Thymus (tissue), 11 donors: Measurements from ENCODE around the gene KRT31. TPM values are rescaled to one million over a fixed set of nuclear protein-coding genes. Genes with fewer than 3 reads are reported as not detected.
"Not testable (repeated sequence)": the region's sequence is repeated elsewhere in the genome, so short reads cannot be mapped to it uniquely, and the experiment has no call there.

Source experiments
- DNase-seq, 9 donors: peaks; one replicate each; pipeline ENCODE4 v3.0.0-alpha.2; 2013; ENCODE audit warnings: low spot score in 9 of 9, low read depth in 6 of 9, missing footprints in 1 of 9
- H3K27ac ChIP-seq, 2 donors: one replicate each; pipeline ENCODE4 v1.5.1; 2013; ENCODE audit warnings: control low read depth in 1 of 2, low read depth in 1 of 2, low read length in 1 of 2, mild to moderate bottlenecking in 1 of 2, moderate library complexity in 1 of 2
- H3K27me3 ChIP-seq, 2 donors: one replicate each; pipeline ENCODE4 v1.5.1; 2013; ENCODE audit warnings: low read length in 1 of 2; ENCODE audit not compliant: control insufficient read depth in 2 of 2, insufficient read depth in 1 of 2
- H3K36me3 ChIP-seq, 2 donors: one replicate each; pipeline ENCODE4 v1.5.1; 2013; ENCODE audit warnings: low read length in 1 of 2, mild to moderate bottlenecking in 1 of 2, moderate library complexity in 1 of 2; ENCODE audit not compliant: control insufficient read depth in 2 of 2, insufficient read depth in 2 of 2
- H3K4me1 ChIP-seq, 2 donors: one replicate each; pipeline ENCODE4 v1.5.1; 2013; ENCODE audit warnings: low read length in 2 of 2; ENCODE audit not compliant: control insufficient read depth in 2 of 2, insufficient read depth in 2 of 2
- H3K4me3 ChIP-seq, 2 donors: one replicate each; pipeline ENCODE4 v1.5.1; 2013; ENCODE audit warnings: low read length in 2 of 2, control low read depth in 1 of 2, mild to moderate bottlenecking in 1 of 2
- H3K9me3 ChIP-seq, 2 donors: one replicate each; pipeline ENCODE4 v1.5.1; 2013; ENCODE audit warnings: low read length in 1 of 2, mild to moderate bottlenecking in 1 of 2; ENCODE audit not compliant: control insufficient read depth in 2 of 2, insufficient read depth in 1 of 2
- WGBS: extraction: QIAGEN DNeasy Blood & Tissue Kit; methylation state at CpG from one replicate; pipeline ENCODE4 v1.1.7; 2013; 5-methylcytosine and 5-hydroxymethylcytosine counted together
- polyA plus RNA-seq: library from polyadenylated mRNA; stranded (reverse); fragments of 200-250 nt; gene quantifications from one replicate; pipeline ENCODE4 v1.2.3, GENCODE V29; 2013
- total RNA-seq: library from RNA; stranded (reverse); fragments of 120-200 nt; gene quantifications from one replicate; pipeline ENCODE4 v1.2.4, GENCODE V29; 2013
- donor health status: healthy.

KRT31 gene
- total and polyA plus RNA-seq, 2 donors: 1.9 to 6.4 TPM

DNA sequence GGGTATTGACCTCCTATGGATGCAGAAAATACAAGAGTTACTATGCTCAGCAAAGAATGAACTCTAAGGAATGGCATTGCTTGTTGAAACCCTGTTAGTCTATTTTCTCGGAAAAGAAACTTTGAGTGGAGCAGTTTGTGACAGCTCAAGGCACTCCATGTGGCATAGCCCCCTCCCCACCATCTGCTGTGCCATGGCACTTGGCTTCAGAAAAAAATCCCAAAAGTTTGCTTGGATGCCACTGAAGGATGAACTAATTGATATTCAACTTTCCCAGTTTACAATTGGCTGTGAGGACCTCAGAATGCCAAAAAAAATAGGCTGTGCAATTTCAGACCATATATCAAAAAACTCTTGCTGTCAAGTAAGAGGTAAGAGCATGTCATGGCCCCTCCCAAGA is 1.8 kb downstream of the KRT31 start:
- Histone ChIP-seq H3K36me3 (no peaks in the 10 kb centered on the region), H3K9me3 (no peaks in the 10 kb centered on the region), H3K4me3 (no peak overlapping the region), H3K27ac (peak overlapping the region; percentile 26 to 59), H3K27me3 (no peaks in the 10 kb centered on the region), H3K4me1 (peaks cover 0 to 7% of the 10 kb centered on the region in 2 donors)
- no peak for DNase-seq
- WGBS: 94% methylated on average over 1 of the region's 1 CpG

- H3K4me1 ChIP-seq, DNase-seq, H3K4me3 ChIP-seq, H3K9me3 ChIP-seq, H3K36me3 ChIP-seq, H3K27me3 ChIP-seq: not testable (repeated sequence)
- 83% methylated on average over 12 of the region's 12 CpGs for WGBS
- peak overlapping the region in 1 of 2 donors; percentile 26 for H3K27ac ChIP-seq
These were observed 2.4 kb downstream of the KRT31 start for GRCh38 chr17:41395044-41395443.

- H3K27me3 ChIP-seq: no peaks in the 10 kb centered on the region
- peak in 1 of 9 donors; percentile 4 for DNase-seq
- WGBS: 92% methylated on average over 10 of the region's 10 CpGs
- peaks cover 0 to 7% of the 10 kb centered on the region in 2 donors for H3K4me1 ChIP-seq
- H3K36me3 ChIP-seq: no peaks in the 10 kb centered on the region
- H3K27ac ChIP-seq: peak overlapping the region in 1 of 2 donors; percentile 17
- H3K4me3 ChIP-seq: no peak overlapping the region
- H3K9me3 ChIP-seq: no peaks in the 10 kb centered on the region
These were observed 3.0 kb downstream of the KRT31 start for GRCh38 chr17:41394254-41394996.

DNA sequence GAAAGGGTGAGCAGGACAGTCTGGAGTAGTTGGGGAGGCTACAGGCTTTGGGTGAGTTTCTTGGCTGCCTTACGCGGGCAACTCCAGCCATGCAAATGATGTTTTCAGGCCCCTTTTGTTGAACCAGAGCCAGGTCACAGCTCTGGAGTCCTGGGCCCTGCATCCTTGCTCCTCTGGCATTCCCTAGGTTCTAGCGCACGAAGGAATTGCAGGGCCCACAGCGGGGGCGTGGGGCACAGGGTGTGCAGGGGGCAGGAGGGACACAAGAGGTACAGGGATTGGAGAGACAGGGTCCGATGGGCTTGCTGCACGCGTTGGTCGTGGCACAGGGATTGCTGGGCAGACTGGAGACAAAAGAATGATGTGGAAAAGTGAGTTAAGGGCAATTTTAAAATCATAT is 3.6 kb downstream of the KRT31 start:
- Histone ChIP-seq H3K36me3 (no peaks in the 10 kb centered on the region), H3K4me1 (peaks cover 0 to 7% of the 10 kb centered on the region in 2 donors), H3K9me3 (no peaks in the 10 kb centered on the region), H3K4me3 (no peak overlapping the region), H3K27me3 (no peaks in the 10 kb centered on the region), H3K27ac (no peak overlapping the region)
- no peak for DNase-seq
- WGBS: 94% methylated on average over 10 of the region's 10 CpGs

- H3K27ac ChIP-seq: peak overlapping the region in 1 of 2 donors; percentile 3
- peaks cover 0 to 7% of the 10 kb centered on the region in 2 donors for H3K4me1 ChIP-seq
- no peaks in the 10 kb centered on the region for H3K27me3 ChIP-seq
- H3K36me3 ChIP-seq: no peaks in the 10 kb centered on the region
- H3K9me3 ChIP-seq: no peaks in the 10 kb centered on the region
- H3K4me3 ChIP-seq: no peak overlapping the region
- no peak for DNase-seq
- 86% methylated on average over 5 of the region's 5 CpGs for WGBS
These were observed 4.1 kb downstream of the KRT31 start for GRCh38 chr17:41393294-41393693.

- no peaks in the 10 kb centered on the region for H3K36me3 ChIP-seq
- no peak overlapping the region for H3K27ac ChIP-seq
- H3K9me3 ChIP-seq: no peaks in the 10 kb centered on the region
- H3K4me1 ChIP-seq: peaks cover 0 to 7% of the 10 kb centered on the region in 2 donors
- DNase-seq: no peak
- no peak overlapping the region for H3K4me3 ChIP-seq
- WGBS: 98% methylated on average over 1 of the region's 1 CpG
- H3K27me3 ChIP-seq: no peaks in the 10 kb centered on the region
These were observed 5.1 kb downstream of the KRT31 start for GRCh38 chr17:41392278-41392677.

DNA sequence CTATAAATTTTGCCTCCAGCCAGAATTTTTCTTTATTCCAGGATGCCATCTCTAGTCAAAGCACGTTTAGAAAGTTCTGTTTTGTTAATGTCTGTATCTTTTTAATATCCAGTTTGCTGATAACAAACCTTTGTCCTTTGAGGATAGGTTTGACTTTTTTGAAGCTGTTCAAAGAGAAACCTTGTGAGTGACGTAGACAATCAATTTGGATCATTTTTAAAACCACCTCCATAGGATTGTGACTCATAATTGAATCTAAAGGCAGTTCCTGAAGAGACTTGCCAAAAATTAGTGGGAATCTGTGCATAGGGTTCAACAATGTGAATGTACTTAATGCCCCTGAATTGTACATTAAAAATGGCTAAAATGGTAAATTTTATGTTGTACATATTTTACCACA is 5.9 kb downstream of the KRT31 start:
- 79% methylated on average over 2 of the region's 2 CpGs for WGBS
- Histone ChIP-seq H3K4me3 (no peak overlapping the region), H3K27ac (no peak overlapping the region), H3K36me3 (no peaks in the 10 kb centered on the region), H3K4me1 (peaks cover 0 to 7% of the 10 kb centered on the region in 2 donors), H3K27me3 (no peaks in the 10 kb centered on the region), H3K9me3 (no peaks in the 10 kb centered on the region)
- DNase-seq: no peak

DNA sequence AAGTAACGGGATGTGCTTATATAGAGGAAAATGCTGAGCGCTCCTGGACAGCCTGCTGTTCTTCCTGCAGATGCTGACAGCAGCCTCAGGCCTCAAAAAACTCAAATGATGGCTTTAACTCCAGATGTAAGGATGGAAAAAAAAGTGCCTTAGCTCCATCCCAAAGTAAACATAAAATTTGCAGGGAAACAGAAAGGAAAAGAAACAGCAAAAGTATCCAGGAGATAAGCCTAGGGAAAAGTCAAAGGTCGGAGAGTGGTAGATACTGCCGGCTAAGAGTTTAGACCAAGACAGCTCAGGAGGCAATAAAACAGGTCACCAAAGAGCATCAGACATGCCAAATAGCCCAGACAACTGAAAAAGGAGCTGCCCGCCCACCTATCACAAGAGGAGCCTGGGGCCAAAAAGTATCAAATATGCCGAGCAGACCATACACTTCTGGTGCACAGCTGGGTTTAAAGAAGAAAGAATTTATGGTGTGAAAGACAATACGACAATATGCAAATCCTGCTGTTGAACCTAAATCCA is 6.9 kb downstream of the KRT31 start:
- peaks cover 0 to 3% of the 10 kb centered on the region in 2 donors for H3K4me1 ChIP-seq
- H3K36me3 ChIP-seq: no peaks in the 10 kb centered on the region
- no peak overlapping the region for H3K27ac ChIP-seq
- no peak for DNase-seq
- no peaks in the 10 kb centered on the region for H3K9me3 ChIP-seq
- WGBS: 66% methylated on average over 7 of the region's 7 CpGs
- no peak overlapping the region for H3K4me3 ChIP-seq
- no peaks in the 10 kb centered on the region for H3K27me3 ChIP-seq

DNA sequence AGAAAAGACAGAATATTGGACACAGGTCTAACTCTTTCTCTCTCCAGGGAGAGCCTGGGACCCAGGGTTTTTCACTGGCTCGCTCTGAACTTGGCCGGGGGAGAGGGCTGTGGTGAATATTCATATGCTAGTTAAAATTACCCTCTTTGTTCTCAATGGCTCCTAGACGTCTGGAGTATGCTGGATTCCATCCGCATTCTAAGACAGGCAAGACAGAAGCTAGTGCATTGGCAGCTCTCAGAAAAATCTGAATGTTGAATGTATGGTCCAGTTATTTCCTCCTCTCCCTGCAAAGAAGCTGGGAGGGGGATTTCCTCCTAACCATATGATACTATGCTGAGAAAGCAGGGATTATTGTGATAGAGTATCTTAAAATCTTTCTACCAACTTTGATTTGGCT is 9.7 kb downstream of the KRT31 start:
- Histone ChIP-seq H3K9me3 (no peaks in the 10 kb centered on the region), H3K27me3 (no peaks in the 10 kb centered on the region), H3K4me3 (no peak overlapping the region), H3K27ac (no peak overlapping the region), H3K4me1 (no peaks in the 10 kb centered on the region), H3K36me3 (no peaks in the 10 kb centered on the region)
- DNase-seq: no peak
- WGBS: 83% methylated on average over 4 of the region's 4 CpGs
